ENCODE measurements around the gene GLRX5. TPM values are rescaled to one million over a fixed set of nuclear protein-coding genes. Genes with fewer than 3 reads are reported as not detected.

The GLRX5 gene
- polyA plus RNA-seq, 2 of the 4 experiments (the other 2 are of a cell fraction): 51.2 to 73.2 TPM

DNA sequence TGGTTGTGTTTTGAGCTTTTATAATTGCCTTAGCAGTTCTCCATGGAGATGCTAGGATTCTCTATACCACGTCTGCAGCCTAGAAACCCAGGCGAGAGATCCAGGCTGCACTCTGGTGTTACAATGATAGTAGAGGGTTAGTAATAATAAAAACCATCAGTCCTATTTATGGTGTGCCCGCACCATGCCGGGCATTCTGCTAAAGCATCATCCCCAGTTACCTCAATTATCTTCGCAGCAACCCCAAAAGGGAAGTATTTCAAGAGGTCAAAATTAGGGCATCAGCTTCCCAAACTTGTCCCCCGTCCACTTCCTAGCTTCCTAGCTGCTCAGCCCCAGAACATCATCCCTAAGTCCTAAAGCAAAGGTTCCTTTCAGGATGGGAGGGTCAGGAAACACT lies 21.6 kb upstream of the GLRX5 start:
- FAIRE-seq: no peak
- no peak overlapping the region for H3K4me3 ChIP-seq
- H3K9me3 ChIP-seq: no peaks in the 10 kb centered on the region
- peaks cover 5% of the 10 kb centered on the region; the same call in 2 of the 3 replicates for H3K4me1 ChIP-seq
- POLR2A ChIA-PET: no interaction called here
- no peak for DNase-seq (ENCODE audit: low read depth in 1 of 2, low spot score in 1 of 2)
- TF ChIP-seq GATA3 (IDR thresholded peaks at IDR 0.05; ENCODE audit: borderline replicate concordance) (no peak), RAD21 (conservative IDR thresholded peaks at IDR 0.05 in 1 of 2, IDR thresholded peaks at IDR 0.05 in 1 of 2) (no peak), CEBPB (IDR thresholded peaks at IDR 0.05) (no peak), TFCP2L1 (CRISPR knock-in tag; IDR thresholded peaks at IDR 0.05) (no peak), FOXS1 (CRISPR knock-in tag; IDR thresholded peaks at IDR 0.05) (no peak), JUN (IDR thresholded peaks at IDR 0.05) (no peak), RARB (CRISPR knock-in tag; IDR thresholded peaks at IDR 0.05) (no peak), SMC3 (IDR thresholded peaks at IDR 0.05) (no peak), EP300 (IDR thresholded peaks at IDR 0.05) (no peak), JUNB (IDR thresholded peaks at IDR 0.05) (no peak), HEYL (CRISPR knock-in tag; IDR thresholded peaks at IDR 0.05) (no peak), POLR2A (IDR thresholded peaks at IDR 0.05; ENCODE audit: low read length) (no peak), MAX (IDR thresholded peaks at IDR 0.05) (no peak), NR3C1 (IDR thresholded peaks at IDR 0.05) (no peak), MYC (IDR thresholded peaks at IDR 0.05; ENCODE audit: borderline replicate concordance, low read length) (no peak), BHLHE40 (IDR thresholded peaks at IDR 0.05; ENCODE audit: low read depth, low read length) (no peak)
- TF ChIP-seq, protein P1, sequence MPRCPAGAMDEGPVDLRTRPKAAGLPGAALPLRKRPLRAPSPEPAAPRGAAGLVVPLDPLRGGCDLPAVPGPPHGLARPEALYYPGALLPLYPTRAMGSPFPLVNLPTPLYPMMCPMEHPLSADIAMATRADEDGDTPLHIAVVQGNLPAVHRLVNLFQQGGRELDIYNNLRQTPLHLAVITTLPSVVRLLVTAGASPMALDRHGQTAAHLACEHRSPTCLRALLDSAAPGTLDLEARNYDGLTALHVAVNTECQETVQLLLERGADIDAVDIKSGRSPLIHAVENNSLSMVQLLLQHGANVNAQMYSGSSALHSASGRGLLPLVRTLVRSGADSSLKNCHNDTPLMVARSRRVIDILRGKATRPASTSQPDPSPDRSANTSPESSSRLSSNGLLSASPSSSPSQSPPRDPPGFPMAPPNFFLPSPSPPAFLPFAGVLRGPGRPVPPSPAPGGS (IDR thresholded peaks at IDR 0.05): no peak
- TF ChIP-seq, protein P2, sequence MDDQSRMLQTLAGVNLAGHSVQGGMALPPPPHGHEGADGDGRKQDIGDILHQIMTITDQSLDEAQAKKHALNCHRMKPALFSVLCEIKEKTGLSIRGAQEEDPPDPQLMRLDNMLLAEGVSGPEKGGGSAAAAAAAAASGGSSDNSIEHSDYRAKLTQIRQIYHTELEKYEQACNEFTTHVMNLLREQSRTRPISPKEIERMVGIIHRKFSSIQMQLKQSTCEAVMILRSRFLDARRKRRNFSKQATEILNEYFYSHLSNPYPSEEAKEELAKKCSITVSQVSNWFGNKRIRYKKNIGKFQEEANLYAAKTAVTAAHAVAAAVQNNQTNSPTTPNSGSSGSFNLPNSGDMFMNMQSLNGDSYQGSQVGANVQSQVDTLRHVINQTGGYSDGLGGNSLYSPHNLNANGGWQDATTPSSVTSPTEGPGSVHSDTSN (IDR thresholded peaks at IDR 0.05): no peak
- TF ChIP-seq, protein P3, sequence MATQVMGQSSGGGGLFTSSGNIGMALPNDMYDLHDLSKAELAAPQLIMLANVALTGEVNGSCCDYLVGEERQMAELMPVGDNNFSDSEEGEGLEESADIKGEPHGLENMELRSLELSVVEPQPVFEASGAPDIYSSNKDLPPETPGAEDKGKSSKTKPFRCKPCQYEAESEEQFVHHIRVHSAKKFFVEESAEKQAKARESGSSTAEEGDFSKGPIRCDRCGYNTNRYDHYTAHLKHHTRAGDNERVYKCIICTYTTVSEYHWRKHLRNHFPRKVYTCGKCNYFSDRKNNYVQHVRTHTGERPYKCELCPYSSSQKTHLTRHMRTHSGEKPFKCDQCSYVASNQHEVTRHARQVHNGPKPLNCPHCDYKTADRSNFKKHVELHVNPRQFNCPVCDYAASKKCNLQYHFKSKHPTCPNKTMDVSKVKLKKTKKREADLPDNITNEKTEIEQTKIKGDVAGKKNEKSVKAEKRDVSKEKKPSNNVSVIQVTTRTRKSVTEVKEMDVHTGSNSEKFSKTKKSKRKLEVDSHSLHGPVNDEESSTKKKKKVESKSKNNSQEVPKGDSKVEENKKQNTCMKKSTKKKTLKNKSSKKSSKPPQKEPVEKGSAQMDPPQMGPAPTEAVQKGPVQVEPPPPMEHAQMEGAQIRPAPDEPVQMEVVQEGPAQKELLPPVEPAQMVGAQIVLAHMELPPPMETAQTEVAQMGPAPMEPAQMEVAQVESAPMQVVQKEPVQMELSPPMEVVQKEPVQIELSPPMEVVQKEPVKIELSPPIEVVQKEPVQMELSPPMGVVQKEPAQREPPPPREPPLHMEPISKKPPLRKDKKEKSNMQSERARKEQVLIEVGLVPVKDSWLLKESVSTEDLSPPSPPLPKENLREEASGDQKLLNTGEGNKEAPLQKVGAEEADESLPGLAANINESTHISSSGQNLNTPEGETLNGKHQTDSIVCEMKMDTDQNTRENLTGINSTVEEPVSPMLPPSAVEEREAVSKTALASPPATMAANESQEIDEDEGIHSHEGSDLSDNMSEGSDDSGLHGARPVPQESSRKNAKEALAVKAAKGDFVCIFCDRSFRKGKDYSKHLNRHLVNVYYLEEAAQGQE (IDR thresholded peaks at IDR 0.05): no peak
- WGBS (ENCODE audit: missing lambda C conversion rate): 72% methylated on average over 6 of the region's 6 CpGs
- CTCF ChIA-PET: interaction anchor here (0.5 to 3.6 kb wide), 7 partner anchors 14 to 1460 kb away, joined by 3 to 14 read pairs (median 3); no protein-coding TSS in a partner anchor
- H3K4me2 ChIP-seq: no peak overlapping the region
- no peak for ATAC-seq
- H3K27ac ChIP-seq: no peak overlapping the region

GRCh38 chr14:95514131-95515079 lies 20.4 kb upstream of the GLRX5 start:
- H3K4me3 ChIP-seq: no peak overlapping the region
- H3K27ac ChIP-seq: no peak overlapping the region
- H3K9me3 ChIP-seq: no peaks in the 10 kb centered on the region
- WGBS (ENCODE audit: missing lambda C conversion rate): 84% methylated on average over 16 of the region's 18 CpGs
- ATAC-seq: no peak
- ChIA-PET POLR2A (no interaction called here), CTCF (interaction anchor here (0.6 to 3.6 kb wide), 5 partner anchors 57 to 172 kb away, joined by 3 to 14 read pairs (median 5); no protein-coding TSS in a partner anchor)
- no peak for DNase-seq (ENCODE audit: low read depth in 1 of 2, low spot score in 1 of 2)
- TF ChIP-seq TFCP2L1 (CRISPR knock-in tag; IDR thresholded peaks at IDR 0.05): no peak
- no peak for TF ChIP-seq CBX2 (IDR thresholded peaks at IDR 0.05; ENCODE audit: borderline replicate concordance, low read depth)
- TF ChIP-seq JUN (IDR thresholded peaks at IDR 0.05): no peak
- no peak for TF ChIP-seq HOXA7 (CRISPR knock-in tag; IDR thresholded peaks at IDR 0.05)
- no peak for TF ChIP-seq TP53 (CRISPR knock-in tag; IDR thresholded peaks at IDR 0.05)
- no peak for TF ChIP-seq SREBF2 (IDR thresholded peaks at IDR 0.05)
- no peak for TF ChIP-seq HEYL (CRISPR knock-in tag; IDR thresholded peaks at IDR 0.05)
- no peak for TF ChIP-seq EP300 (IDR thresholded peaks at IDR 0.05)
- TF ChIP-seq RAD21 (conservative IDR thresholded peaks at IDR 0.05 in 1 of 2, IDR thresholded peaks at IDR 0.05 in 1 of 2): no peak
- TF ChIP-seq CEBPB (IDR thresholded peaks at IDR 0.05): no peak
- no peak for TF ChIP-seq HMGXB4 (CRISPR knock-in tag; IDR thresholded peaks at IDR 0.05; ENCODE audit: borderline replicate concordance)
- no peak for TF ChIP-seq HES2 (IDR thresholded peaks at IDR 0.05)
- no peak for TF ChIP-seq SMC3 (IDR thresholded peaks at IDR 0.05)
- no peak overlapping the region for H3K4me2 ChIP-seq
- H3K4me1 ChIP-seq: peaks cover 5% of the 10 kb centered on the region; the same call in 2 of the 3 replicates
- FAIRE-seq: no peak
